Right renal pelvis (tissue), 4 donors: ENCODE results near the gene MIAT. TPM values are rescaled to one million over a fixed set of nuclear protein-coding genes. Genes with fewer than 3 reads are reported as not detected.
"Not testable (repeated sequence)": the region's sequence is repeated elsewhere in the genome, so short reads cannot be mapped to it uniquely, and the experiment has no call there.

Experiments used
- DNase-seq, 4 donors: peaks; one replicate each; pipeline ENCODE4 v3.0.0-alpha.2; 2013; ENCODE audit warnings: low read depth in 4 of 4, low spot score in 3 of 4, missing footprints in 1 of 4
- polyA plus RNA-seq, 4 donors: library from polyadenylated mRNA; unstranded; fragments of 120-200 nt; gene quantifications; one replicate each; pipeline ENCODE4 v1.2.1, GENCODE V29; 2013; ENCODE audit not compliant: insufficient read length in 4 of 4

The MIAT gene
- under 1 TPM; 0.28 to 0.48 (median 0.42) TPM for polyA plus RNA-seq

- no peak for DNase-seq
Measured at GRCh38 chr22:26656891-26657851, at the start of gene MIAT. Gene MIAT (plus strand): TSS chr22:26657588.

GRCh38 chr22:26608129-26608528, 49.3 kb upstream of the MIAT start:
- DNase-seq: no peak

DNA sequence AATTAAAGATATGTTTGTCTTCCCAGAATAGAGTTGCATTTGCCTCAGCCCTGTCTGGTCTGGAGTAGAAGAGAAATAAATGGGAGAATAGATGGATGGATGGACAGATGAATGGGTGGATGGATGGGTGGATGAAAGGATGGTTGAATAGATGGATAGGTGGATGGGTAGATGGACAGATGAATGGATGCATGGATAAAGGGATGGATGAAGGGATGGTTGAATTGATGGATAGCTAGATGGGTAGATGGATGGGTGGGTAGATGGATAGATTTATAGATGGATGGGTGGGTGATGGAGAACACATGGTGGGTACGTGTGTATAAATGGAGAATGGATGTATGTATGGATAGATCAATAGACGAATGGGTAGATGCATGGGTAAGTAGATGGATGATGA, 48.1 kb upstream of the MIAT start:
- no peak for DNase-seq

DNA sequence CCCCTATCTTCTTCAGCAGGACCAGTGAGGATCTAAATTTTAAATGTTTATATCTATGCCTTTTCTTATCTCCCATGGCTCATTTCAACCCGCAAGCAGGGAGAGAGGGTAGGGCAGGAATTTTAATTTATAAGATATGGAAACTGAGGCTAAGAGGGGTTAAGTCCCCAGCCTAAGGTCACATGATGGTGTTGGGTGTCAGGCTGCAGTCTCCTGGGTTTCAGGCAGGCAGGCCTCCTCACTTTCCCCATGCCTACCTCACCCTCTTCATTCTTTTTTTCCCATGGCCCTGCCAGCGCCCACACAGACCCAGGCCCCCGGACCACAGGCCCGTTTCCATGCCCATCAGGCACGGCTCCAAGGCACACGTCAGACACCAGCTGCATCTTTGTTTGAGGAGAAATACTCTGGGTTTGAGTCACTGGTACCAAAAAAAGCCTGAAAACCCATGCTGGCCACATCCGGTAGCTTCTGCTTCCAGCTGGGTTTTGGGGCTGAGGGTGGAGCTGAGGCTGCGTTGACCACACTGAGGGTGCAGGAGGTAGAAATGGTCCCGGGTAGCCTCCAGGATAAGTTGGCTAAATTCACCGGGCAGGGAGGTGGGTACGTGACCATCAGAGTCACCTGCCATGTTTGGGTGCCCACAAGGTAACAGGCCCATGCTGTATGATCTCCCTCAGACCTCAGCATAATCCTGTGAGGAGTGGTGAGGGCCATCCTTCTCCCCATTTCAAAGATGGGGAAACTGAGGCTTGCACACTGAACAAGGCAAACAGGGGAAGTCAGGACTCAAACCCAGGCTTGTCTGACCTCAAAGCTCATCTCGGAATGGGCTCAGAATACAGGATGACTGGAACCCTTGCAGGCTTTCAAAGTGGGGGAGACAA, 47.1 kb upstream of the MIAT start:
- no peak for DNase-seq

GRCh38 chr22:26610996-26611395, 46.4 kb upstream of the MIAT start:
- no peak for DNase-seq

- no peak for DNase-seq
Measured at GRCh38 chr22:26612652-26613051, 44.7 kb upstream of the MIAT start.

GRCh38 chr22:26613753-26614152, 43.6 kb upstream of the MIAT start:
- DNase-seq: not testable (repeated sequence)

- DNase-seq: no peak
Measured at GRCh38 chr22:26614322-26614721, 43.1 kb upstream of the MIAT start.

- DNase-seq: no peak
Measured at GRCh38 chr22:26615149-26615548, 42.2 kb upstream of the MIAT start.

DNA sequence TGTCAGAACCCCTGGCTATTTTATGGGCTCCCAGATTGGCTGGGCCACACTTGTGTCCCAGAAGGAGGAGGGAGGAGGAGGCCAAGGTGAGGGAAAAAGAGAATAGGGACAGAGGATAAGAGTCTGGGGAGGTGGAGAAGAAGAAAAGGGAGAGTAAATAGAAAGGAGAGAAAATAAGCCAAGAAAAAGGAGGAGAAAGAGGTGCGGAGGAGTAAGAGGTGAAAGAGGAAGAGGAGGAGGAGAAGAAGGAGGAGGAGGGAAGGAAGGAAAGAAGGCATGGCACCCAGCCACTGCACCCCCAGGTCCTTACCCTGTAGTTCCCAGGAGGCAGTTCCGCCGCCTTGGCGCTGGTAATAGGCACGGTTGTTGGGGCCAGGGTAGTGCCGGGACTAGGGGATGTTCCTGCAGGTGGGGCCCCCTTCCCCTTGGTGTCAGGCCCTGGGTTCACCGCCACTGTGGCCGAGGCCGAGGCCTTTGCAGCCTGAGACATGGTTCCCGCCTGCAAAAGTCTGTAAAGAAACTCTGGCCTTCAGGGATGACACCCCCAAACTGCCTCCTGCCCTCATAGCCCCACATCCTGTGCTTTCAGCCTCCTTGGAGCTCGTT, 41.5 kb upstream of the MIAT start:
- no peak for DNase-seq

GRCh38 chr22:26616650-26617049, 40.7 kb upstream of the MIAT start:
- no peak for DNase-seq

DNA sequence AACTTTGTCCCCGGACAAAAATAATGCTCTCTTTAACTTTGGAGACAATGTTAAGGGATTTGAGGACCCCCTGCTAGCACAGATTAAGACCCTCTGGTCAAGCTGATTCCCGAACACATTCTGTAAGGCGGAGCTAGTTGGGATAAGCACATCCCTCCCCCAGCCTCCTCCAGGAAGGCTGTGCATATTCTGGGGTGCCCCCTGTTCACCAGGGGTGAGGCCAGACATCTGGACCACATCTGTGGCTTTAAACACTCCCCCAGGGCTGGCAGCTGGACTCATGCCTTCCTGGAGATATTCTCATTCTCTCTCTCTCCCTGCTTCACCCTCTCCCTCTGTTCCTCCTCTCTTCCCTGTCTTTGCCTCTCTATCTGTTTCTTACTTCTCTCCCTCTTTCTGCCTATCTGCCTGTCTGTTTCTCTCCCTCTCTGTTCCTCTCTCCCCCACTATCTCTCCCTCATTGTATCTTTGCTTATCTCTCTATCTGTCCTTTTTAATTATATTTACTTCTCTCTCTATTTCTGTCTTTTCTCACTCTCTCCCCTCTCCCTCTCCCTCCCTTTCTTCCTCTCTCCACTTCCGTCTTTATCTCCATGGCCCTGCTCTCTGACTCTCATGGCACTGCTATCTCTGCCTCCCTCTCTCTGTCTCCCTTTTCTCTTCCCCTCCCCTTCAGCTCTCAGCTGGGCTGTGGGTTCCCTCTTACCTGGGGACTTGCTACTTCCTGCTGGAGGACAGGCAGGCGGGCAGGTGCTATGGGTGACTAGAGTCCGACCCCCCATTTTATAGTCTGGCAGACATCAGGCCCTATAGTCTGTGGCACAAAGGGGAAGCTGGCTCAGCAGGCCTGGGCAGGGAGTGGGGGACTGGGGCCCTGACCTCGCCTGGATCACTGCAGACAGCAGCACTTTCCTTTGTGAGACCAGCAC, 39.9 kb upstream of the MIAT start, which contains the start of gene CRYBB1:
CRYBB1 (minus strand) TSS at position 757 of the 929 bp plus-strand sequence. CDS start 1,708 bp downstream, outside the sequence.
- DNase-seq: no peak

DNA sequence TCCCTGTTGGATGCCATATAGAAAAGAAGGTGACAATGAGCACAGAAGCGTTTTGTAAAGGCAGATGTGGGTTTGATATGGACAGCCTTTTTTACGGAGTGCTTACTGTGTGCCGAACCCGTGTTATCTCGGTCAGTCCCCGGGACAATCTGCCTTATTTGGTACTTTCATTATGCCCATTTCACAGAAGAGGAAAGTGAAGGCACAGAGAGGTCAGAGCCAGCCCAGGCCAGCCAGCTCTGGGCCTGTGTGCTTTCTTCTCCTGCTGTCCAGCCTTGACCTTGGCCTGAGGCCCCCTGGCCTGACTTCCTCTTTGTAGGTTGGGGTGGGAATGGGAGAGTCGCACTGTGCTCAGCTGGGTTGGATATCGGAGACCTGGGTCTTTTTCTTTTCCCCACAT, 38.9 kb upstream of the MIAT start:
- no peak for DNase-seq

- no peak for DNase-seq
Measured at GRCh38 chr22:26619510-26619909, 37.9 kb upstream of the MIAT start.

- DNase-seq: no peak
Measured at GRCh38 chr22:26620197-26620596, 37.2 kb upstream of the MIAT start.

DNA sequence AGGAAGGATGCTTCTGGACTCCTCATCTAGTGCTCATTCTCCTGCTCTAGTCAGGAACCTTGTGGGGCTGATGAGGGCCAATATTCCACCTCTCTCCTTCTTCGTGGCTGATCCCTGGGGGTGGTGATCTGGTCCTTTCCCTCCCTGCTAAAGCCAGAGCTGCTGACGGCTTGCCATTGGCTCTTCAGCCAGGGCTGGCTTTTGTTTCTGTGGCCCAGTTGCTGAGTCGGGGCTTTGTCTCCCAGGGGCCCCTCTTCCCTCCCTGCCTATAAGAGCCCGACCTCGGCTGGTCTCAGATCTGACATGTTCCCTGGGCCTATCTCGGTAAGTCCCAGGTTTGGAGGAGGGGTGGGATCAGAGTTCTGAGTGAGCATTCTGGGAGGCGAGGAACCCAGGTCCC, 35.7 kb upstream of the MIAT start, which contains the start of gene CRYBA4:
CRYBA4 (plus strand) TSS at position 301 of the 400 bp plus-strand sequence. CDS start 634 bp downstream, outside the sequence.
- no peak for DNase-seq

- no peak for DNase-seq
Measured at GRCh38 chr22:26623984-26624383, 33.4 kb upstream of the MIAT start.

GRCh38 chr22:26624803-26625202, 32.6 kb upstream of the MIAT start:
- no peak for DNase-seq

GRCh38 chr22:26629988-26630761, 27.2 kb upstream of the MIAT start:
- DNase-seq: no peak
